Liver (tissue), 3 donors: ENCODE measurements around the gene MTURN.

Experiments
- EGR1 ChIP-seq, 2 donors: IDR thresholded peaks; 2 replicates each; pipeline ENCODE4 v1.6.1; 2016 to 2018; ENCODE audit warnings: antibody characterized with exemption in 2 of 2, low read depth in 2 of 2
- FOXA1 ChIP-seq: IDR thresholded peaks from 2 replicates; pipeline ENCODE4 v1.6.1; 2016; ENCODE audit warnings: antibody characterized with exemption
- JUND ChIP-seq, 2 donors: IDR thresholded peaks; 2 replicates each; pipeline ENCODE4 v1.6.1; 2016; ENCODE audit warnings: antibody characterized with exemption in 2 of 2
- TF ChIP-seq, protein P1 (sequence below): fragments of 150-350 bp; IDR thresholded peaks from 2 replicates; pipeline ENCODE4 v1.5.1; 2017; ENCODE audit warnings: improper control_type of control experiment, low read depth, low read length; ENCODE audit not compliant: missing input control
- donor health status: healthy.
- donor health status: healthy.

- TF ChIP-seq, protein P1, sequence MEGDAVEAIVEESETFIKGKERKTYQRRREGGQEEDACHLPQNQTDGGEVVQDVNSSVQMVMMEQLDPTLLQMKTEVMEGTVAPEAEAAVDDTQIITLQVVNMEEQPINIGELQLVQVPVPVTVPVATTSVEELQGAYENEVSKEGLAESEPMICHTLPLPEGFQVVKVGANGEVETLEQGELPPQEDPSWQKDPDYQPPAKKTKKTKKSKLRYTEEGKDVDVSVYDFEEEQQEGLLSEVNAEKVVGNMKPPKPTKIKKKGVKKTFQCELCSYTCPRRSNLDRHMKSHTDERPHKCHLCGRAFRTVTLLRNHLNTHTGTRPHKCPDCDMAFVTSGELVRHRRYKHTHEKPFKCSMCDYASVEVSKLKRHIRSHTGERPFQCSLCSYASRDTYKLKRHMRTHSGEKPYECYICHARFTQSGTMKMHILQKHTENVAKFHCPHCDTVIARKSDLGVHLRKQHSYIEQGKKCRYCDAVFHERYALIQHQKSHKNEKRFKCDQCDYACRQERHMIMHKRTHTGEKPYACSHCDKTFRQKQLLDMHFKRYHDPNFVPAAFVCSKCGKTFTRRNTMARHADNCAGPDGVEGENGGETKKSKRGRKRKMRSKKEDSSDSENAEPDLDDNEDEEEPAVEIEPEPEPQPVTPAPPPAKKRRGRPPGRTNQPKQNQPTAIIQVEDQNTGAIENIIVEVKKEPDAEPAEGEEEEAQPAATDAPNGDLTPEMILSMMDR = no peak
- TF ChIP-seq FOXA1 = no peak
- TF ChIP-seq JUND (IDR thresholded peaks at IDR 0.05) = no peak
- no peak for TF ChIP-seq EGR1 (IDR thresholded peaks at IDR 0.05; ENCODE audit: low read depth in 2 of 2)
Observed at GRCh38 chr7:30166841-30167235, 32.1 kb downstream of the MTURN start.
